MM.1S (cell line): Measurements from ENCODE around the gene TCERG1L.

Experiments used
- DNase-seq: peaks from one replicate; pipeline ENCODE4 v3.0.0-alpha.2; 2015
- H2AFZ ChIP-seq: fragments of 300-600 bp; sonication (generic); 2 replicates; pipeline ENCODE4 v1.6.0; 2016; ENCODE audit warnings: antibody characterized with exemption, low read length
- H3F3A ChIP-seq: fragments of 300-600 bp; sonication (generic); 2 replicates; pipeline ENCODE4 v1.6.1; 2016; ENCODE audit warnings: mild to moderate bottlenecking, antibody characterized with exemption, low read length, moderate library complexity, mixed read lengths; ENCODE audit not compliant: insufficient read depth
- H3K27ac ChIP-seq: fragments of 300-600 bp; sonication (generic); 2 replicates; pipeline ENCODE4 v1.5.1; 2016; ENCODE audit warnings: mild to moderate bottlenecking, low read length
- H3K27me3 ChIP-seq: fragments of 300-600 bp; sonication (generic); replicated peaks from 2 replicates; pipeline ENCODE4 v1.6.0; 2016; ENCODE audit warnings: low read length; ENCODE audit not compliant: insufficient read depth
- H3K36me3 ChIP-seq: fragments of 300-600 bp; sonication (generic); replicated peaks from 2 replicates; pipeline ENCODE4 v1.6.1; 2016; ENCODE audit warnings: mild to moderate bottlenecking, low read length, mixed read lengths; ENCODE audit not compliant: insufficient read depth
- H3K4me1 ChIP-seq: fragments of 300-600 bp; sonication (generic); 2 replicates; pipeline ENCODE4 v1.6.1; 2016; ENCODE audit warnings: low read length, mixed read lengths
- H3K4me2 ChIP-seq: fragments of 300-600 bp; sonication (generic); 2 replicates; pipeline ENCODE4 v1.6.0; 2016; ENCODE audit warnings: low read depth, low read length
- H3K4me3 ChIP-seq: fragments of 300-600 bp; sonication (generic); 2 replicates; pipeline ENCODE4 v1.5.1; 2016; ENCODE audit warnings: low read length, mixed read lengths
- H3K79me2 ChIP-seq: fragments of 300-600 bp; sonication (generic); 2 replicates; pipeline ENCODE4 v1.6.1; 2016; ENCODE audit warnings: mixed run types, low read length, mixed read lengths
- H3K9ac ChIP-seq: fragments of 300-600 bp; sonication (generic); 2 replicates; pipeline ENCODE4 v1.6.1; 2016; ENCODE audit warnings: low read length, mixed read lengths
- H3K9me2 ChIP-seq: fragments of 300-600 bp; sonication (generic); replicated peaks from 2 replicates; pipeline ENCODE4 v1.6.1; 2016; ENCODE audit warnings: mild to moderate bottlenecking, low read length, mixed read lengths; ENCODE audit not compliant: insufficient read depth
- H3K9me3 ChIP-seq: fragments of 300-600 bp; sonication (generic); replicated peaks from 2 replicates; pipeline ENCODE4 v1.6.1; 2016; ENCODE audit warnings: mild to moderate bottlenecking, low read length, mixed read lengths; ENCODE audit not compliant: insufficient read depth
- H4K20me1 ChIP-seq: fragments of 300-600 bp; sonication (generic); 2 replicates; pipeline ENCODE4 v1.6.1; 2016; ENCODE audit warnings: mild to moderate bottlenecking, low read length, moderate library complexity, mixed read lengths; ENCODE audit not compliant: insufficient read depth
- CTCF ChIP-seq: fragments of 300-600 bp; sonication (generic); IDR thresholded peaks from 2 replicates; pipeline ENCODE4 v1.5.1; 2016; ENCODE audit warnings: antibody characterized with exemption, low read length, mixed read lengths
- EZH2 ChIP-seq: fragments of 300-600 bp; sonication (generic); optimal IDR thresholded peaks from 2 replicates; pipeline ENCODE3; 2017; ENCODE audit warnings: low read depth, mild to moderate bottlenecking, antibody characterized with exemption, low read length, mixed read lengths
- EZH2phosphoT487 ChIP-seq: fragments of 300-600 bp; sonication (generic); IDR thresholded peaks from 2 replicates; pipeline ENCODE4 v1.6.1; 2018; ENCODE audit warnings: antibody characterized with exemption, low read length

The TCERG1L gene

GRCh38 chr10:131320860-131321604, 9.5 kb upstream of the TCERG1L start:
- Histone ChIP-seq H3K36me3 (no peaks in the 10 kb centered on the region), H3K79me2 (no peaks in the 10 kb centered on the region), H3F3A (no peaks in the 10 kb centered on the region), H3K27me3 (no peaks in the 10 kb centered on the region), H3K4me2 (no peak overlapping the region), H3K9ac (no peak overlapping the region), H2AFZ (no peak overlapping the region), H3K4me1 (no peaks in the 10 kb centered on the region), H4K20me1 (no peaks in the 10 kb centered on the region), H3K4me3 (no peak overlapping the region), H3K9me2 (no peaks in the 10 kb centered on the region), H3K9me3 (no peaks in the 10 kb centered on the region), H3K27ac (no peak overlapping the region)
- TF ChIP-seq CTCF: no peak
- TF ChIP-seq EZH2: no peak
- no peak for TF ChIP-seq EZH2phosphoT487
- no peak for DNase-seq

GRCh38 chr10:131318814-131319213, 7.3 kb upstream of the TCERG1L start:
- no peak for DNase-seq
- Histone ChIP-seq H3K9me3 (no peaks in the 10 kb centered on the region), H3K4me3 (no peak overlapping the region), H3K27ac (no peak overlapping the region), H2AFZ (no peak overlapping the region), H3K79me2 (no peaks in the 10 kb centered on the region), H3F3A (no peaks in the 10 kb centered on the region), H3K27me3 (no peaks in the 10 kb centered on the region), H3K4me2 (no peak overlapping the region), H4K20me1 (no peaks in the 10 kb centered on the region), H3K9ac (no peak overlapping the region), H3K9me2 (no peaks in the 10 kb centered on the region), H3K4me1 (no peaks in the 10 kb centered on the region), H3K36me3 (no peaks in the 10 kb centered on the region)
- TF ChIP-seq EZH2phosphoT487 (no peak), CTCF (no peak), EZH2 (no peak)

GRCh38 chr10:131318291-131318690, 6.8 kb upstream of the TCERG1L start:
- Histone ChIP-seq H3K36me3 (no peaks in the 10 kb centered on the region), H3K9me2 (no peaks in the 10 kb centered on the region), H3K27ac (no peak overlapping the region), H3K9me3 (no peaks in the 10 kb centered on the region), H3K9ac (no peak overlapping the region), H4K20me1 (no peaks in the 10 kb centered on the region), H3K79me2 (no peaks in the 10 kb centered on the region), H2AFZ (no peak overlapping the region), H3K27me3 (no peaks in the 10 kb centered on the region), H3K4me2 (no peak overlapping the region), H3K4me1 (no peaks in the 10 kb centered on the region), H3F3A (no peaks in the 10 kb centered on the region), H3K4me3 (no peak overlapping the region)
- TF ChIP-seq CTCF (no peak), EZH2phosphoT487 (no peak), EZH2 (no peak)
- DNase-seq: no peak
